Chondrocyte (in vitro differentiated cells): ENCODE results near the gene RBPJ. TPM values are rescaled to one million over a fixed set of nuclear protein-coding genes. Genes with fewer than 3 reads are reported as not detected.

Experiments
- DNase-seq: peaks from one replicate; pipeline ENCODE4 v3.0.0; 2021; ENCODE audit warnings: mixed read lengths, low spot score
- H3K27ac Mint-ChIP-seq: one replicate; pipeline ENCODE4 v1.8.0; 2021; ENCODE audit warnings: mild to moderate bottlenecking, moderate library complexity, mixed read lengths; ENCODE audit not compliant: unreplicated experiment
- H3K27me3 Mint-ChIP-seq: 2 replicates; pipeline ENCODE4 v1.8.0; 2021; ENCODE audit warnings: low read depth, mixed read lengths
- H3K36me3 Mint-ChIP-seq: 2 replicates; pipeline ENCODE4 v1.8.0; 2021; ENCODE audit warnings: low read depth, mixed read lengths
- H3K4me1 Mint-ChIP-seq: 2 replicates; pipeline ENCODE4 v1.8.0; 2021; ENCODE audit warnings: low read depth, mild to moderate bottlenecking, mixed read lengths
- H3K4me3 Mint-ChIP-seq: one replicate; pipeline ENCODE4 v1.8.0; 2021; ENCODE audit warnings: mild to moderate bottlenecking, moderate library complexity, mixed read lengths; ENCODE audit not compliant: unreplicated experiment
- H3K9me3 Mint-ChIP-seq: 2 replicates; pipeline ENCODE4 v1.8.0; 2021; ENCODE audit warnings: low read depth, mixed read lengths
- total RNA-seq: library from RNA; stranded (reverse); gene quantifications from 3 replicates; pipeline ENCODE4 v1.2.1, GENCODE V29; 2021
- TF ChIP-seq, protein P1 (sequence below): fragments of 200-600 bp; sonication (generic); IDR thresholded peaks from 2 replicates; pipeline ENCODE4 v1.5.0; 2021; ENCODE audit warnings: antibody characterized with exemption, mild to moderate bottlenecking, moderate library complexity

The RBPJ gene
- total RNA-seq, 1 donor from 2014 or later, result 58.5 TPM

DNA sequence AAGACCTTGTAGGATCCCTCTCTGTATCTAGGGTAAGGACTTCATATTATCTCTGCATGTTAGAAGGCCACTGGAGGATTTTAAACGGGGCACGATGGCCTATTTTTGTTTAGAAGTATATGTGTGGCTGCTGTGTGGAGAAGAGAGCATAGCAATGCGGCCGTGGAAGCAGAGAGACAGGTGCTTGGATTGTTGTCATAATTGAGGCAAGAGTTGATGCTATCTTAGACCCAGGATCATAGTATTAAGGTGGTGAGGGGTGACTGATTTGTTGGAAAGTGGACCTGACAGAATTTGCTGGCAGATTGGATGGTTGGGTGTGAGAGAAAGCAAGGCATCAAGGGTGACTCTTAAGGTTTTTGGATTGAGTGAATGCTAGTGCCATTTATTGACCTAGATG lies 106.1 kb downstream of the RBPJ start:
- H3K4me3 Mint-ChIP-seq, result no peak overlapping the region
- no peak for DNase-seq
- TF ChIP-seq, protein P1, sequence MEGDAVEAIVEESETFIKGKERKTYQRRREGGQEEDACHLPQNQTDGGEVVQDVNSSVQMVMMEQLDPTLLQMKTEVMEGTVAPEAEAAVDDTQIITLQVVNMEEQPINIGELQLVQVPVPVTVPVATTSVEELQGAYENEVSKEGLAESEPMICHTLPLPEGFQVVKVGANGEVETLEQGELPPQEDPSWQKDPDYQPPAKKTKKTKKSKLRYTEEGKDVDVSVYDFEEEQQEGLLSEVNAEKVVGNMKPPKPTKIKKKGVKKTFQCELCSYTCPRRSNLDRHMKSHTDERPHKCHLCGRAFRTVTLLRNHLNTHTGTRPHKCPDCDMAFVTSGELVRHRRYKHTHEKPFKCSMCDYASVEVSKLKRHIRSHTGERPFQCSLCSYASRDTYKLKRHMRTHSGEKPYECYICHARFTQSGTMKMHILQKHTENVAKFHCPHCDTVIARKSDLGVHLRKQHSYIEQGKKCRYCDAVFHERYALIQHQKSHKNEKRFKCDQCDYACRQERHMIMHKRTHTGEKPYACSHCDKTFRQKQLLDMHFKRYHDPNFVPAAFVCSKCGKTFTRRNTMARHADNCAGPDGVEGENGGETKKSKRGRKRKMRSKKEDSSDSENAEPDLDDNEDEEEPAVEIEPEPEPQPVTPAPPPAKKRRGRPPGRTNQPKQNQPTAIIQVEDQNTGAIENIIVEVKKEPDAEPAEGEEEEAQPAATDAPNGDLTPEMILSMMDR, result no peak
- no peak overlapping the region for H3K27ac Mint-ChIP-seq
- H3K36me3 Mint-ChIP-seq, result peaks cover 18% of the 10 kb centered on the region
- H3K27me3 Mint-ChIP-seq, result no peaks in the 10 kb centered on the region
- no peaks in the 10 kb centered on the region for H3K9me3 Mint-ChIP-seq
- H3K4me1 Mint-ChIP-seq, result peaks cover 17% of the 10 kb centered on the region

DNA sequence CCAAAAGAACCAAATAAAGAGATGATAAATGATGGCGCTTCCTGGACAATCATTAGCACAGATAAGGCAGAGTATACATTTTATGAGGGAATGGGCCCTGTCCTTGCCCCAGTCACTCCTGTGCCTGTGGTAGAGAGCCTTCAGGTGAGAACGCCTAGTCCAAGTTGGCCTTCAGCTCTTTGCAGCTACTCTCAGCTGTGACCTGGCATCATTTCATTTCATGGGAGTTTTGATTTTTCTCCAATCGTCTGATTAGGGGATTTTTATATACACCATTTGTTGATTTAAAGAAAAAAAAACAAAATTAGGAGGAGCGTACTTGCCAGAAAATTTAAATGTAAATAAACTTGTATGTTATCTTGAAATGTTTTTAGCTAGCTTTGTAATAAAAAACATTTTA lies 109.1 kb downstream of the RBPJ start:
- Mint-ChIP-seq H3K27ac (no peak overlapping the region), H3K4me1 (peaks cover 34% of the 10 kb centered on the region), H3K9me3 (no peaks in the 10 kb centered on the region), H3K36me3 (peaks cover 14% of the 10 kb centered on the region), H3K27me3 (no peaks in the 10 kb centered on the region), H3K4me3 (no peak overlapping the region)
- DNase-seq, result no peak
- TF ChIP-seq, protein P1, result no peak

DNA sequence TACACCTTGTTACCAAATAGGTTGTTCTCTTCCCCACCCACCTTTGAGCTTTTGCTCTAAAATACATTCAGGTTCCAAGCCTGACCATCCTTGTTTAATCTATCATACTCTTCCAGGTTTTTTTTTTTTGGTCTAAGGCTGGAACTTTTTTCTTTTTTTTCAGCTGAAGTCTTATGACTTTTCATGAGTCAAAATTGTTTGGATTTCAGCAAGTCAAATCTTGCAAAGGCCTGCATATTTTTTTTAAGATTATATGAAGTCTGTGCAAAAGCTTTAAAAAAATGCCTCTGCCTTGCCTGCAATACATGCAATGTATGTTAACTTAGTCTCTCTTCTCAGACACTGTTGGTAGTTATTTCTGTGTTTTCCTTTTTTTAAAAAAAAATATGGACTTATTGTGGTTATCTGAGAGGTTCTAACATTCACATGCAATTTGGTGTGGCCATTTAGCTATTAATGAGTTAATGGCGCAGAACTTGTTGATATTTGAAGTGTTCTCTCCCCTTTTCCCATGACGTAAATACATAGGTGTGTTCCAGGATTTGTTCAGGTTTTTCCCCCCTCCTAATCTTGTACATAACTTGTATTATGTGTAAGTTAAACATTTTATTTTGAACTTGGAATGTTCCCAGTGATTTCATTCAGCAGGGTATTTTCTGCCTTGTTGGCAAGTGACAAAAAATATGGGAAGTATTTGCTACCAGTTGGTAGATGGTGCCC lies 110.8 kb downstream of the RBPJ start:
- no peak for DNase-seq
- Mint-ChIP-seq H3K27me3 (no peaks in the 10 kb centered on the region), H3K27ac (peak overlapping the region; percentile 92), H3K36me3 (peaks cover 12% of the 10 kb centered on the region), H3K4me3 (no peak overlapping the region), H3K4me1 (peaks cover 34% of the 10 kb centered on the region), H3K9me3 (no peaks in the 10 kb centered on the region)
- TF ChIP-seq, protein P1, result no peak

DNA sequence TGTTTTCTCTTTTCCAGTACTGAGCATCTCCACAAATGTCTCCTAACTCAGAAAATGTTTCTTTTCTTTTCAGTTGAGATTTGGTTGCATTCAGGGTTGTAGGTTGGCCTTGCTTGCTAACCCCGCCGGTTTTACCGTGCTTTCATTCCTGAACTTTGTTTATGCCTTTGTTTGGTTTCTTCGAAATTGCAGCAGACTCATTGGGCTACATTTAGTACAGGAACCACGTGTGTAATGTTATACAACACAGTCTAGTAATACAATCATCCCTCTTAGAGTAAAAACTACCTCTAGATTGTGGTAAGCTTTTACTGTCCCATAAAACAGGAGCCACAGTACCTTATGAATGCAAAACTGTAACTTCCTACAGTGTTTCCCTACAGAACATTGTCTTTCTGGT lies 111.6 kb downstream of the RBPJ start:
- Mint-ChIP-seq H3K4me3 (no peak overlapping the region), H3K27me3 (no peaks in the 10 kb centered on the region), H3K4me1 (peaks cover 34% of the 10 kb centered on the region), H3K9me3 (no peaks in the 10 kb centered on the region), H3K36me3 (peaks cover 8% of the 10 kb centered on the region), H3K27ac (peak overlapping the region; percentile 4)
- DNase-seq, result no peak
- TF ChIP-seq, protein P1, result no peak

DNA sequence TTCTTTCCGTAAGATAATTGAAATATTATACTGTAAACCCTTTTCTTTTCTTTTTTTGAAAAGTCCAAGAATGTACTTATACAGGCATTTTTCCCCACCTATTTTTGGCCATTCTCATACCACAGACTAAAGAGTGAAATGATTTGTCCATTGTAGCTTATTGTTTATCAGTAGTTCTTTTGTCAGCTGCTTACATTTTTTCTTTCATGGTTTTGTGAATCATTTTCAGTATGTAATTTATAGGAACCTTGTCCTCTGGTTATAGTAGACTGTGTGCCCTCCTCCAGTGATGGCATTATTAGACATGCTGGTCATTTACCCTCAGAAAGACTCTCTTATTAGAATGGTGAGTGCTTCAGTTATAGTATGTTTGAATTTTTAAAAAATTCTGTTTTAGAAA lies 112.7 kb downstream of the RBPJ start:
- Mint-ChIP-seq H3K9me3 (no peaks in the 10 kb centered on the region), H3K4me1 (peaks cover 34% of the 10 kb centered on the region), H3K4me3 (no peak overlapping the region), H3K36me3 (peaks cover 8% of the 10 kb centered on the region), H3K27me3 (no peaks in the 10 kb centered on the region), H3K27ac (peak overlapping the region; percentile 25)
- TF ChIP-seq, protein P1, result no peak
- no peak for DNase-seq
